HEK293 (cell line): ENCODE measurements around the gene PLCH2.

Experiments
- TF ChIP-seq, protein P1 (sequence below): fragments of 450-650 bp; formaldehyde crosslinking; IDR thresholded peaks from 2 replicates; pipeline ENCODE4 v1.5.1; 2016; ENCODE audit warnings: missing biosample characterization, missing genetic modification characterization
- TF ChIP-seq, protein P2 (sequence below): fragments of 450-650 bp; formaldehyde crosslinking; IDR thresholded peaks from 2 replicates; pipeline ENCODE4 v1.5.1; 2016; ENCODE audit warnings: missing biosample characterization, missing genetic modification characterization

DNA sequence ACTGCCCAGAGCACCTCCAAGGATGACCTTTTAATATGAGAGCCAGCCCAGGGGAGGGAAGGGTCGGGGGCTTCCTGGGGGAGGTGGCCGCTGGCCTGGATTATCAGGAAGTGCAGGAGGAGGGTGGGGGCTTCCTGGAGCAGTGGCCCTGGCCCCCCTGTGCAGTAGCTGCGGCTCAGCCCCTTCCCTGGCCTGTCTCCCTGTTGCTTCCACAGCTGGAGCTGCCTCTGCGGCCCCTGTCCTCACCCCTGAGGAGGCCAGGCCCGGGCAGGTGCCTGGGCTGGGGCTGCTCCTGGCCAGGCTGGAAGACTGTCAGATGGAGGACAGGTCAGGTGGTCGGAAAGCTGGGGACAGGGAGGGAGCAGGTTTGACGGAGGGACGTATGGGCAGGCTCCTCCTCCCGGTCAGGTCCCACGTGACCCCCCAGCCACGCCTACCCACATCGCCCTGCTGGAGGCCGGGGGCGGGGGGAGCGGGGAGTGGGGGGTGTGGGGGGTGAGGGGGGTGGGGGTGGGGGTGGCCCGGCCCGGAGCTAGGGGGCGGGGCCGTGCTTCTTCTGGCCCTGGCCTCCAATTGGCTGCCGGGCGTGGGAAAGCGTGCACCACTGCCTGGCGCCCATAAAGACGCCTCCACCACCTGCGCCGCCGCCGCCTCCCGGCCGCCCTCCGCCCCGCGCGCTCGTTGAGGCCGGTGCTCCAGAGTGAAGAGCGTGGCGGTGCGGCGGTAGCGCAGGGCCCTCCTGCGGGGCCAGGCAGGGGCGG is 69.8 kb downstream of the PLCH2 start:
- TF ChIP-seq, protein P1, sequence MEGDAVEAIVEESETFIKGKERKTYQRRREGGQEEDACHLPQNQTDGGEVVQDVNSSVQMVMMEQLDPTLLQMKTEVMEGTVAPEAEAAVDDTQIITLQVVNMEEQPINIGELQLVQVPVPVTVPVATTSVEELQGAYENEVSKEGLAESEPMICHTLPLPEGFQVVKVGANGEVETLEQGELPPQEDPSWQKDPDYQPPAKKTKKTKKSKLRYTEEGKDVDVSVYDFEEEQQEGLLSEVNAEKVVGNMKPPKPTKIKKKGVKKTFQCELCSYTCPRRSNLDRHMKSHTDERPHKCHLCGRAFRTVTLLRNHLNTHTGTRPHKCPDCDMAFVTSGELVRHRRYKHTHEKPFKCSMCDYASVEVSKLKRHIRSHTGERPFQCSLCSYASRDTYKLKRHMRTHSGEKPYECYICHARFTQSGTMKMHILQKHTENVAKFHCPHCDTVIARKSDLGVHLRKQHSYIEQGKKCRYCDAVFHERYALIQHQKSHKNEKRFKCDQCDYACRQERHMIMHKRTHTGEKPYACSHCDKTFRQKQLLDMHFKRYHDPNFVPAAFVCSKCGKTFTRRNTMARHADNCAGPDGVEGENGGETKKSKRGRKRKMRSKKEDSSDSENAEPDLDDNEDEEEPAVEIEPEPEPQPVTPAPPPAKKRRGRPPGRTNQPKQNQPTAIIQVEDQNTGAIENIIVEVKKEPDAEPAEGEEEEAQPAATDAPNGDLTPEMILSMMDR, result no peak
- TF ChIP-seq, protein P2, sequence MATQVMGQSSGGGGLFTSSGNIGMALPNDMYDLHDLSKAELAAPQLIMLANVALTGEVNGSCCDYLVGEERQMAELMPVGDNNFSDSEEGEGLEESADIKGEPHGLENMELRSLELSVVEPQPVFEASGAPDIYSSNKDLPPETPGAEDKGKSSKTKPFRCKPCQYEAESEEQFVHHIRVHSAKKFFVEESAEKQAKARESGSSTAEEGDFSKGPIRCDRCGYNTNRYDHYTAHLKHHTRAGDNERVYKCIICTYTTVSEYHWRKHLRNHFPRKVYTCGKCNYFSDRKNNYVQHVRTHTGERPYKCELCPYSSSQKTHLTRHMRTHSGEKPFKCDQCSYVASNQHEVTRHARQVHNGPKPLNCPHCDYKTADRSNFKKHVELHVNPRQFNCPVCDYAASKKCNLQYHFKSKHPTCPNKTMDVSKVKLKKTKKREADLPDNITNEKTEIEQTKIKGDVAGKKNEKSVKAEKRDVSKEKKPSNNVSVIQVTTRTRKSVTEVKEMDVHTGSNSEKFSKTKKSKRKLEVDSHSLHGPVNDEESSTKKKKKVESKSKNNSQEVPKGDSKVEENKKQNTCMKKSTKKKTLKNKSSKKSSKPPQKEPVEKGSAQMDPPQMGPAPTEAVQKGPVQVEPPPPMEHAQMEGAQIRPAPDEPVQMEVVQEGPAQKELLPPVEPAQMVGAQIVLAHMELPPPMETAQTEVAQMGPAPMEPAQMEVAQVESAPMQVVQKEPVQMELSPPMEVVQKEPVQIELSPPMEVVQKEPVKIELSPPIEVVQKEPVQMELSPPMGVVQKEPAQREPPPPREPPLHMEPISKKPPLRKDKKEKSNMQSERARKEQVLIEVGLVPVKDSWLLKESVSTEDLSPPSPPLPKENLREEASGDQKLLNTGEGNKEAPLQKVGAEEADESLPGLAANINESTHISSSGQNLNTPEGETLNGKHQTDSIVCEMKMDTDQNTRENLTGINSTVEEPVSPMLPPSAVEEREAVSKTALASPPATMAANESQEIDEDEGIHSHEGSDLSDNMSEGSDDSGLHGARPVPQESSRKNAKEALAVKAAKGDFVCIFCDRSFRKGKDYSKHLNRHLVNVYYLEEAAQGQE (tag by site-specific recombination), result no peak; the same call in 1 of the 2 replicates
